Heart left ventricle (tissue), 13 donors: ENCODE measurements around the gene RALB.

ENCODE experiments used
- POLR2A ChIP-seq, 2 donors: fragments of 450-650 bp; IDR thresholded peaks; one replicate each; pipeline ENCODE4 v1.6.1; 2017; ENCODE audit warnings: antibody characterized with exemption in 2 of 2, mild to moderate bottlenecking in 2 of 2, moderate library complexity in 2 of 2
- TF ChIP-seq, protein P1 (sequence below), 12 donors: fragments of 200-600 bp; sonication (generic) in 4 of 12; IDR thresholded peaks; one replicate each; pipeline versions ENCODE4 v1.5.0 to v1.8.0; 2018 to 2022; ENCODE audit warnings: antibody characterized with exemption in 12 of 12, mild to moderate bottlenecking in 5 of 12
- donor health status: ischemic (EF 13 %, LVEDD 7.1; RV severe dilation, severe dysfunction).
- donor health status: DM: no; HTN: yes; CAD: no.
- donor health status: DM: no; HTN: no; CAD: no.
- donor health status: ischemic (EF 25% LVEDD 6.9; RV normal size, moderate dysfunction).
- donor health status: ischemic (EF 25% LVEDD 5.7; RV mildly dilated, moderate dysfunction).
- donor health status: ischemic (EF 35%, LVEDD 5.7; RV mildly dilated, moderate dysfunction).
- donor health status: nonischemic (EF 11% LVEDD 7.7; RV severe dilation, severe dysfunction).
- donor health status: DM: yes; HTN: yes; CAD: no.
- donor health status: PGD.
- donor health status: ischemic (EF 29% LVEDD 5.4; RV normal size, mild dysfunction).
- donor health status: nonischemic (EF 23%, LVEDD 6.1; RV moderate dilation, normal function).

DNA sequence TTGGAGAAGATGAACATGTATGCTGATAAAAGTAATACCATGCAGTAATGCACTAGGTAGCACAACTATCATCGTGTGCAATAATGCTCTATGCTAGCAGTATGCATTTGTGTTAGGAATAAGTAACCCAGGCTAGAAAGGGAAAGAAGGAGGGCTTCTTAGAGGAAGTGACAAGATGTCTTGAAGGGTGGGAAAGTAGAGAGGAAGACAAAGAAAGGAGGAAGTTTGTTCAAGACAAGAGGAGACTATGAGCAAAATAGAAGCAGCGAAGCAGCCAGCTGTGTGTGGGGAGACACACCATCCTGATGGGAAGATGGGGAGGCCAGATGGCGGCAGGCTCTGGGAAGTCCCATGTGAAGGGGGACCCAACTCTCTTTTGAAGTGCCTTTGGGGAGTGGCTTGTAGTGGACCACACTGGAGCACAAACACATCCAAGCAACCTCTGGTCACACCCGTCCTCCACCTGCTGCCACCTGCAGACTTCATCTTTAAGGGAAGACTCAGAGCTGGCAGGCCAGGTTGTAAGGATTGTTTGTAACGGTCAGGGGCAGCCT, 53.4 kb downstream of the RALB start:
- TF ChIP-seq, protein P1, sequence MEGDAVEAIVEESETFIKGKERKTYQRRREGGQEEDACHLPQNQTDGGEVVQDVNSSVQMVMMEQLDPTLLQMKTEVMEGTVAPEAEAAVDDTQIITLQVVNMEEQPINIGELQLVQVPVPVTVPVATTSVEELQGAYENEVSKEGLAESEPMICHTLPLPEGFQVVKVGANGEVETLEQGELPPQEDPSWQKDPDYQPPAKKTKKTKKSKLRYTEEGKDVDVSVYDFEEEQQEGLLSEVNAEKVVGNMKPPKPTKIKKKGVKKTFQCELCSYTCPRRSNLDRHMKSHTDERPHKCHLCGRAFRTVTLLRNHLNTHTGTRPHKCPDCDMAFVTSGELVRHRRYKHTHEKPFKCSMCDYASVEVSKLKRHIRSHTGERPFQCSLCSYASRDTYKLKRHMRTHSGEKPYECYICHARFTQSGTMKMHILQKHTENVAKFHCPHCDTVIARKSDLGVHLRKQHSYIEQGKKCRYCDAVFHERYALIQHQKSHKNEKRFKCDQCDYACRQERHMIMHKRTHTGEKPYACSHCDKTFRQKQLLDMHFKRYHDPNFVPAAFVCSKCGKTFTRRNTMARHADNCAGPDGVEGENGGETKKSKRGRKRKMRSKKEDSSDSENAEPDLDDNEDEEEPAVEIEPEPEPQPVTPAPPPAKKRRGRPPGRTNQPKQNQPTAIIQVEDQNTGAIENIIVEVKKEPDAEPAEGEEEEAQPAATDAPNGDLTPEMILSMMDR (IDR thresholded peaks at IDR 0.05): no peak
- TF ChIP-seq POLR2A (IDR thresholded peaks at IDR 0.05): no peak
